Activated T-helper 17 cell treated with anti-CD3 and anti-CD28 coated beads, Interleukin-2, amount 50 U/mL, for 72 hours (primary cell): Measurements from ENCODE around the gene GPR171. TPM values are rescaled to one million over a fixed set of nuclear protein-coding genes. Genes with fewer than 3 reads are reported as not detected.

Experiments used
- ATAC-seq: fragments of 150-1000 bp; cut with Tn5 transposase; replicated peaks from 2 replicates; pipeline ENCODE4 v1.10.0; 2021; ENCODE audit warnings: mild to moderate bottlenecking, moderate library complexity
- H3K27ac Mint-ChIP-seq: one replicate; pipeline ENCODE4 v1.8.0; 2022; ENCODE audit warnings: mixed read lengths
- H3K27me3 Mint-ChIP-seq: one replicate; pipeline ENCODE4 v1.8.0; 2022; ENCODE audit warnings: mixed read lengths
- H3K36me3 Mint-ChIP-seq: one replicate; pipeline ENCODE4 v1.8.0; 2022; ENCODE audit warnings: low read depth, mild to moderate bottlenecking, mixed read lengths
- H3K4me1 Mint-ChIP-seq: one replicate; pipeline ENCODE4 v1.8.0; 2022; ENCODE audit warnings: mixed read lengths
- H3K4me3 Mint-ChIP-seq: one replicate; pipeline ENCODE4 v1.8.0; 2022; ENCODE audit warnings: mild to moderate bottlenecking, mixed read lengths
- H3K9me3 Mint-ChIP-seq: one replicate; pipeline ENCODE4 v1.8.0; 2022; ENCODE audit warnings: mixed read lengths
- total RNA-seq, 2 donors: library from RNA; stranded (reverse); gene quantifications; one replicate each; pipeline ENCODE4 v1.2.3, GENCODE V29; 2022

The GPR171 gene
- total RNA-seq, 2 donors from 2014 or later = 108 to 131 TPM

GRCh38 chr3:151225040-151225975 lies 22.3 kb upstream of the GPR171 start:
- ATAC-seq = peak; percentile 29
- peak overlapping the region; percentile 91 for H3K27ac Mint-ChIP-seq
- H3K4me1 Mint-ChIP-seq = peaks cover 39% of the 10 kb centered on the region
- peak overlapping the region; percentile 78 for H3K4me3 Mint-ChIP-seq
- H3K36me3 Mint-ChIP-seq = no peaks in the 10 kb centered on the region
- no peaks in the 10 kb centered on the region for H3K27me3 Mint-ChIP-seq
- H3K9me3 Mint-ChIP-seq = peaks cover 7% of the 10 kb centered on the region

GRCh38 chr3:151224268-151224866 lies 21.4 kb upstream of the GPR171 start:
- no peaks in the 10 kb centered on the region for H3K36me3 Mint-ChIP-seq
- H3K27ac Mint-ChIP-seq = peak overlapping the region; percentile 91
- H3K4me1 Mint-ChIP-seq = peaks cover 36% of the 10 kb centered on the region

GRCh38 chr3:151219056-151219455 lies 16.0 kb upstream of the GPR171 start:
- peaks cover 7% of the 10 kb centered on the region for H3K9me3 Mint-ChIP-seq
- H3K4me3 Mint-ChIP-seq = no peak overlapping the region
- H3K4me1 Mint-ChIP-seq = peaks cover 12% of the 10 kb centered on the region
- no peaks in the 10 kb centered on the region for H3K36me3 Mint-ChIP-seq
- ATAC-seq = peak; percentile 94
- no peaks in the 10 kb centered on the region for H3K27me3 Mint-ChIP-seq
- H3K27ac Mint-ChIP-seq = peak overlapping the region; percentile 39

More at GRCh38 chr3:151224268-151224866, 21.4 kb upstream of the GPR171 start:
- no peaks in the 10 kb centered on the region for H3K27me3 Mint-ChIP-seq
- ATAC-seq = no peak
- peaks cover 7% of the 10 kb centered on the region for H3K9me3 Mint-ChIP-seq
- peak overlapping the region; percentile 78 for H3K4me3 Mint-ChIP-seq

GRCh38 chr3:151218136-151218535 lies 15.1 kb upstream of the GPR171 start:
- H3K9me3 Mint-ChIP-seq = peaks cover 7% of the 10 kb centered on the region
- no peak for ATAC-seq
- no peak overlapping the region for H3K4me3 Mint-ChIP-seq
- no peaks in the 10 kb centered on the region for H3K27me3 Mint-ChIP-seq
- peaks cover 12% of the 10 kb centered on the region for H3K4me1 Mint-ChIP-seq
- H3K27ac Mint-ChIP-seq = no peak overlapping the region
- no peaks in the 10 kb centered on the region for H3K36me3 Mint-ChIP-seq

- H3K4me1 Mint-ChIP-seq = peaks cover 12% of the 10 kb centered on the region
- H3K4me3 Mint-ChIP-seq = no peak overlapping the region
- H3K36me3 Mint-ChIP-seq = no peaks in the 10 kb centered on the region
- H3K27me3 Mint-ChIP-seq = no peaks in the 10 kb centered on the region
- peak; percentile 18 for ATAC-seq
- peak overlapping the region; percentile 0 for H3K27ac Mint-ChIP-seq
- H3K9me3 Mint-ChIP-seq = peaks cover under 1% of the 10 kb centered on the region
These were observed 13.9 kb upstream of the GPR171 start for GRCh38 chr3:151216641-151217607.

- no peak overlapping the region for H3K4me3 Mint-ChIP-seq
- ATAC-seq = no peak
- no peaks in the 10 kb centered on the region for H3K27me3 Mint-ChIP-seq
- H3K4me1 Mint-ChIP-seq = peaks cover 28% of the 10 kb centered on the region
- no peaks in the 10 kb centered on the region for H3K36me3 Mint-ChIP-seq
- no peak overlapping the region for H3K27ac Mint-ChIP-seq
- H3K9me3 Mint-ChIP-seq = no peaks in the 10 kb centered on the region
These were observed 11.4 kb upstream of the GPR171 start for GRCh38 chr3:151214459-151214858.

GRCh38 chr3:151213881-151214280 lies 10.9 kb upstream of the GPR171 start:
- no peak for ATAC-seq
- H3K36me3 Mint-ChIP-seq = no peaks in the 10 kb centered on the region
- no peaks in the 10 kb centered on the region for H3K27me3 Mint-ChIP-seq
- H3K9me3 Mint-ChIP-seq = no peaks in the 10 kb centered on the region
- H3K4me1 Mint-ChIP-seq = peaks cover 25% of the 10 kb centered on the region
- no peak overlapping the region for H3K27ac Mint-ChIP-seq
- H3K4me3 Mint-ChIP-seq = no peak overlapping the region

GRCh38 chr3:151213151-151213550 lies 10.1 kb upstream of the GPR171 start:
- no peaks in the 10 kb centered on the region for H3K9me3 Mint-ChIP-seq
- H3K36me3 Mint-ChIP-seq = no peaks in the 10 kb centered on the region

GRCh38 chr3:151210676-151211381 lies 7.8 kb upstream of the GPR171 start:
- H3K27ac Mint-ChIP-seq = peak overlapping the region; percentile 22

More at GRCh38 chr3:151213151-151213550, 10.1 kb upstream of the GPR171 start:
- H3K27me3 Mint-ChIP-seq = no peaks in the 10 kb centered on the region
- H3K27ac Mint-ChIP-seq = no peak overlapping the region
- H3K4me1 Mint-ChIP-seq = peaks cover 28% of the 10 kb centered on the region
- ATAC-seq = no peak
- H3K4me3 Mint-ChIP-seq = no peak overlapping the region

GRCh38 chr3:151209654-151210053 lies 6.6 kb upstream of the GPR171 start:
- Mint-ChIP-seq H3K27me3 (no peaks in the 10 kb centered on the region), H3K4me3 (peak overlapping the region; percentile 52), H3K27ac (peak overlapping the region; percentile 74), H3K4me1 (peaks cover 38% of the 10 kb centered on the region), H3K9me3 (no peaks in the 10 kb centered on the region), H3K36me3 (peaks cover 12% of the 10 kb centered on the region)
- ATAC-seq = peak; percentile 63

More at GRCh38 chr3:151210676-151211381, 7.8 kb upstream of the GPR171 start:
- Mint-ChIP-seq H3K9me3 (no peaks in the 10 kb centered on the region), H3K4me3 (peak overlapping the region; percentile 52), H3K4me1 (peaks cover 36% of the 10 kb centered on the region), H3K36me3 (peaks cover 4% of the 10 kb centered on the region), H3K27me3 (no peaks in the 10 kb centered on the region)
- ATAC-seq = no peak

- peaks cover 46% of the 10 kb centered on the region for H3K4me1 Mint-ChIP-seq
- H3K9me3 Mint-ChIP-seq = no peaks in the 10 kb centered on the region
- H3K36me3 Mint-ChIP-seq = peaks cover 37% of the 10 kb centered on the region
- peak overlapping the region; percentile 74 for H3K4me3 Mint-ChIP-seq
- no peaks in the 10 kb centered on the region for H3K27me3 Mint-ChIP-seq
- peak; percentile 40 for ATAC-seq
- H3K27ac Mint-ChIP-seq = peak overlapping the region; percentile 96
These were observed 3.2 kb upstream of the GPR171 start for GRCh38 chr3:151206201-151206600.

GRCh38 chr3:151205482-151205881 lies 2.5 kb upstream of the GPR171 start:
- H3K4me3 Mint-ChIP-seq = peak overlapping the region; percentile 74
- no peaks in the 10 kb centered on the region for H3K9me3 Mint-ChIP-seq
- H3K27me3 Mint-ChIP-seq = no peaks in the 10 kb centered on the region
- peaks cover 39% of the 10 kb centered on the region for H3K4me1 Mint-ChIP-seq
- peaks cover 44% of the 10 kb centered on the region for H3K36me3 Mint-ChIP-seq
- H3K27ac Mint-ChIP-seq = peak overlapping the region; percentile 96
- ATAC-seq = no peak

GRCh38 chr3:151204530-151205402 lies 1.8 kb upstream of the GPR171 start:
- Mint-ChIP-seq H3K9me3 (no peaks in the 10 kb centered on the region), H3K36me3 (peaks cover 51% of the 10 kb centered on the region), H3K4me1 (peaks cover 34% of the 10 kb centered on the region), H3K27me3 (no peaks in the 10 kb centered on the region), H3K4me3 (peak overlapping the region; percentile 74), H3K27ac (peak overlapping the region; percentile 96)
- peak; percentile 37 for ATAC-seq
